A673 (cell line): ENCODE measurements around the gene CHST15.

Experiments used
- CTCF ChIP-seq: fragments of 300-800, 200-600 bp; sonication (generic); conservative IDR thresholded peaks from 2 replicates; pipeline ENCODE4 v1.5.1; 2017; ENCODE audit warnings: low read depth, mild to moderate bottlenecking, antibody characterized with exemption, low read length, moderate library complexity, mixed read lengths
- EZH2 ChIP-seq: fragments of 200-600 bp; sonication (generic); IDR thresholded peaks from 2 replicates; pipeline ENCODE4 v1.6.1; 2017; ENCODE audit warnings: borderline replicate concordance, low read depth, mild to moderate bottlenecking, mixed read lengths, antibody characterized with exemption, low read length; ENCODE audit not compliant: poor library complexity, severe bottlenecking

- TF ChIP-seq CTCF, result no peak
- TF ChIP-seq EZH2, result no peak
Observed at GRCh38 chr10:124099604-124100003, 6.2 kb upstream of the CHST15 start.
